ENCODE results near the gene SMPD1. TPM values are rescaled to one million over a fixed set of nuclear protein-coding genes. Genes with fewer than 3 reads are reported as not detected.

SMPD1 gene
- total and polyA plus RNA-seq, 9 of the 15 experiments (the other 6 are each of a cell fraction or from before 2014, with no cell fraction given) = 0.90 to 9.9 (median 5.2) TPM

GRCh38 chr11:6443269-6444003 lies 53.2 kb downstream of the SMPD1 start (continued):
- TF ChIP-seq ZNF347 (CRISPR knock-in tag; IDR thresholded peaks at IDR 0.05; ENCODE audit: low read depth) = no peak
- no peak for TF ChIP-seq COPS2 (conservative IDR thresholded peaks at IDR 0.05)
- no peak for TF ChIP-seq THRA (IDR thresholded peaks at IDR 0.05)
- TF ChIP-seq CTBP1 (IDR thresholded peaks at IDR 0.05; ENCODE audit: borderline replicate concordance) = no peak
- 0 out of 2 replicates have a peak, but pooled peaks have one; percentile 17 for TF ChIP-seq CREM (IDR thresholded peaks at IDR 0.05; ENCODE audit: low read depth)
- no peak for TF ChIP-seq ATF6 (CRISPR knock-in tag; IDR thresholded peaks at IDR 0.05)
- no peak for TF ChIP-seq CSDE1 (IDR thresholded peaks at IDR 0.05)
- TF ChIP-seq CTCF (IDR thresholded peaks at IDR 0.05 in 2 of 3, conservative IDR thresholded peaks at IDR 0.05 in 1 of 3; ENCODE audit: insufficient read depth in 2 of 3, low read depth in 1 of 3, low read length in 3 of 3) = peak; percentile 86 to 92 (median 86)
- TF ChIP-seq ZNF639 (CRISPR knock-in tag; conservative IDR thresholded peaks at IDR 0.05 in 1 of 2, IDR thresholded peaks at IDR 0.05 in 1 of 2) = no peak
- TF ChIP-seq FOXJ2 (tag; IDR thresholded peaks at IDR 0.05) = no peak
- no peak for TF ChIP-seq BCLAF1 (IDR thresholded peaks at IDR 0.05; ENCODE audit: borderline replicate concordance in 1 of 2, control insufficient read depth in 1 of 2, low read depth in 2 of 2, low read length in 1 of 2)

Data from K562 (cell line).